ENCODE results near the gene ARF3. TPM values are rescaled to one million over a fixed set of nuclear protein-coding genes. Genes with fewer than 3 reads are reported as not detected.

The ARF3 gene
- total RNA-seq, 1 experiment from 2014 or later = 263 TPM

GRCh38 chr12:48980389-48980952, 23.2 kb upstream of the ARF3 start:
- Histone ChIP-seq H2BK5ac (ENCODE audit: insufficient read length, low read length) (no peak overlapping the region), H3T11ph (ENCODE audit: low read length) (no peak overlapping the region), H2BK15ac (ENCODE audit: low read depth, low read length) (no peak overlapping the region), H2BK120ac (ENCODE audit: low read depth, low read length, poor library complexity, severe bottlenecking) (no peak overlapping the region), H3K14ac (ENCODE audit: insufficient read depth, low read length) (no peak overlapping the region), H3K27me3 (ENCODE audit: insufficient read depth, low read length) (peaks cover 95% of the 10 kb centered on the region), H3K4me2 (ENCODE audit: insufficient read depth, insufficient read length, low read length) (peak overlapping the region; percentile 30), H3K4me1 (ENCODE audit: insufficient read depth, low read length) (no peaks in the 10 kb centered on the region; the same call in 1 of the 2 replicates), H2BK20ac (ENCODE audit: low read depth, low read length, poor library complexity, severe bottlenecking) (no peak overlapping the region), H4K91ac (ENCODE audit: insufficient read length, low read depth, low read length) (no peak overlapping the region), H3K56ac (ENCODE audit: insufficient read length, low read depth, low read length) (no peak overlapping the region), H3K4ac (ENCODE audit: low read depth, low read length) (no peak overlapping the region), H4K8ac (replicated peaks; ENCODE audit: insufficient read length, low read depth, low read length) (no peak overlapping the region), H4K20me1 (ENCODE audit: control insufficient read depth, insufficient read depth, insufficient read length) (no peaks in the 10 kb centered on the region), H3K23me2 (ENCODE audit: insufficient read length, low read depth, low read length, poor library complexity, severe bottlenecking) (peaks cover 15% of the 10 kb centered on the region), H3K9me3 (ENCODE audit: control insufficient read depth, low read depth, low read length) (no peaks in the 10 kb centered on the region), H3K79me1 (ENCODE audit: insufficient read depth, low read depth, low read length, poor library complexity, severe bottlenecking) (no peaks in the 10 kb centered on the region), H3K18ac (ENCODE audit: insufficient read length, low read depth, low read length) (no peak overlapping the region), H3K27ac (ENCODE audit: insufficient read length, low read depth, low read length) (no peak overlapping the region), H2AK5ac (ENCODE audit: insufficient read length, low read length) (no peak overlapping the region), H3K79me2 (ENCODE audit: insufficient read depth, low read length) (no peaks in the 10 kb centered on the region), H2BK12ac (ENCODE audit: insufficient read length, low read depth, low read length) (no peak overlapping the region), H2AFZ (ENCODE audit: low read length) (no peak overlapping the region), H3K9ac (ENCODE audit: extremely low read depth, insufficient read length, low read length) (no peak overlapping the region), H3K23ac (ENCODE audit: insufficient read length, low read depth, low read length) (no peak overlapping the region), H4K5ac (ENCODE audit: insufficient read length, low read depth, low read length) (no peak overlapping the region)
- Mint-ChIP-seq H3K27me3 (ENCODE audit: low read depth) (peaks cover 99% of the 10 kb centered on the region), H3K9me3 (peaks cover 3 to 9% of the 10 kb centered on the region in 2 experiments; a peak in 4 of 5 replicates), H3K36me3 (ENCODE audit: insufficient read depth in 1 of 3, low read depth in 3 of 3) (no peaks in the 10 kb centered on the region; a peak in 1 of 7 replicates), H3K4me3 (peak overlapping the region; percentile 49 to 75), H3K27ac (no peak overlapping the region), H3K4me1 (peaks cover 25 to 44% of the 10 kb centered on the region in 2 experiments)
- TF ChIP-seq CTCF (conservative IDR thresholded peaks at IDR 0.05) = peak; percentile 59; the same call in 2 of the 3 replicates
- no CpG with 5 or more reads among the region's 46 CpGs for WGBS (ENCODE audit: extremely low coverage, insufficient read length, low lambda C conversion rate)
- DNase-seq = peak; percentile 88
